ENCODE results near the gene SPOPL.

Gene SPOPL

DNA sequence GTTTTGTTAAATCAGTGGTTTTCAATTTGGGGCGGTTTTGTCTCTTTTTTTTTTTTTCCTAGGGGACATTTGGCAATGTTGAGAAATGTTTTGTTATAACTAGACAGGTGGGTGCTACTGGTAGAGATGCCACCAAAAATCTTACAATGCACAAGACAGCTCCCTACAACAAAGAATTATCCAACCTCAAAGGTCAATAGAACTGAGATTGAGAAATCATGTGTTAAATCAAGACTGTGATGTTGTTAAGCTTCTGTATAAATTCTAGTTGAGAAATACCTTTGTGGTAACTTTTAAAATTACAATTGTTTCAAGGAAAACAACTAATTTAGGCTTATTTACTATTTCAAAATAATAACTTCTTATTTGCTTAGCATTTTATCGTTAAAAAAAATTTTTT lies 9.4 kb upstream of the SPOPL start:
- DNase-seq (ENCODE audit: low read depth, low spot score) = no peak

DNA sequence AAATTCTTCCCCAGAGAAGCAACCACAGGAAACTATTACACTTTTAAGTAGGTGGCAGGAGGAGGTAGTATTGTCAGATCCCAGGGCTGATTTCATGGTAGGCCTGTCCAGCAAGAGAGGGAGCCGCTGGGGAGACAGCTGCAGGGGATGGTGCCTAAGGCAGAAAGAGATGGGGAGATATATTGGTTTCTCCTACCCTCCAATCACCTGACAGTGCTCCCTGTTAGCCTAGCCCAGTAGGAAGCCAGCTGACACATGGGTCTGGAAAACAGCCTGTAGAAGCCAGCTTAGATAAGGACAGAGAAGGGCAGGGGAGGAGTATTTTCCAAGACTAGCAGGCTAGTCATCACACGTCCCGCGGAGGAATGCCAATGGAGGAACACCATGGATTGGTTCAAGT lies 8.2 kb upstream of the SPOPL start:
- no peak for DNase-seq (ENCODE audit: low read depth, low spot score)
- no peak overlapping the region for H3K27ac ChIP-seq

More for the DNA sequence above, 9.4 kb upstream of the SPOPL start:
- H3K27ac ChIP-seq = no peak overlapping the region

- DNase-seq (ENCODE audit: low read depth, low spot score) = no peak
- H3K27ac ChIP-seq = no peak overlapping the region
These were observed 7.2 kb upstream of the SPOPL start for GRCh38 chr2:138494265-138494966.

- DNase-seq (ENCODE audit: low read depth, low spot score) = no peak
- no peak overlapping the region for H3K27ac ChIP-seq
These were observed 6.2 kb upstream of the SPOPL start for GRCh38 chr2:138495384-138495783.

GRCh38 chr2:138496096-138496651 lies 5.4 kb upstream of the SPOPL start:
- no peak for DNase-seq (ENCODE audit: low read depth, low spot score)
- H3K27ac ChIP-seq = no peak overlapping the region

GRCh38 chr2:138497294-138497693 lies 4.3 kb upstream of the SPOPL start:
- no peak overlapping the region for H3K27ac ChIP-seq
- no peak for DNase-seq (ENCODE audit: low read depth, low spot score)

- DNase-seq (ENCODE audit: low read depth, low spot score) = no peak
These were observed 1.9 kb upstream of the SPOPL start for GRCh38 chr2:138499684-138500083.

DNA sequence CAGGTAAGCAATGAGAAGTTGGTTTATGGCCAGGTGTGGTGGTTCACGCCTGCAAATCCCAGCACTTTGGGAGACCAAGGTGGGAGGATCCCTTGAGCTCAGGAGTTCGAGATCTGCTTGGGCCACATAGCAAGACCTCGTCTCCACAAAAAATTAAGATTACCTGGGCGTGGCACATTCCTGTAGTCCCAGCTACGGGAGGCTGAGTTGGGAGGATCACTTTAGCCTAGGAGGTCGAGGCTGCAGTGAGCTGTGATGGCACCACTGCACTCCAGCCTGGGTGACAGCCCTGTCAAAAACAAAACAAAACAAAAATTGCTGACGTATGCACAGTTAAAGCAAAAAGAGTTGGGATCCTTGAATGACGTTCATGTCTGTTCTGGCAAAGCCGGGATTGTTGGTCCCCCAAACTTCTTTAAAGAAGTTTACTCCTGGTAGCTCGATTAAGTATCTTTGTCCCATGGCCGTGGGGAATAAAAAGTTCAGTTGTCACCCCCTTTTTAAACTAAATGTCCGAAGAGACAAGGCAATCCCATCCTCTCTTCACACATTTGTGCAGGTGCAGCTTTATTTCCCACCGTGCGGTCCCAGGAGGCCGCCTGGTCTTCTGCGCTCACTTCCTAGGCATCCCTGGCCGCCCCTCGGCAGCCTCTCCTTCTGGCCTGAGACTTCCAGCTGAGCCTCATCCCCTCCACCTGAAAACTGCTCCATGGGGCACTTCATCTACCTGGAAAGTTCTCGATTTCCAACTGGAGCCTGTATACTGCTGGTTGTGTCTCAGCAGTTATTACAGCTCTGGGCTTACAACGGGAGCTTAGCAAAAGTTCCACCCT lies 762 bp upstream of the SPOPL start:
- peak overlapping the region; percentile 82 for H3K27ac ChIP-seq
- no peak for DNase-seq (ENCODE audit: low read depth, low spot score)

More at GRCh38 chr2:138499684-138500083, 1.9 kb upstream of the SPOPL start:
- no peak overlapping the region for H3K27ac ChIP-seq

DNA sequence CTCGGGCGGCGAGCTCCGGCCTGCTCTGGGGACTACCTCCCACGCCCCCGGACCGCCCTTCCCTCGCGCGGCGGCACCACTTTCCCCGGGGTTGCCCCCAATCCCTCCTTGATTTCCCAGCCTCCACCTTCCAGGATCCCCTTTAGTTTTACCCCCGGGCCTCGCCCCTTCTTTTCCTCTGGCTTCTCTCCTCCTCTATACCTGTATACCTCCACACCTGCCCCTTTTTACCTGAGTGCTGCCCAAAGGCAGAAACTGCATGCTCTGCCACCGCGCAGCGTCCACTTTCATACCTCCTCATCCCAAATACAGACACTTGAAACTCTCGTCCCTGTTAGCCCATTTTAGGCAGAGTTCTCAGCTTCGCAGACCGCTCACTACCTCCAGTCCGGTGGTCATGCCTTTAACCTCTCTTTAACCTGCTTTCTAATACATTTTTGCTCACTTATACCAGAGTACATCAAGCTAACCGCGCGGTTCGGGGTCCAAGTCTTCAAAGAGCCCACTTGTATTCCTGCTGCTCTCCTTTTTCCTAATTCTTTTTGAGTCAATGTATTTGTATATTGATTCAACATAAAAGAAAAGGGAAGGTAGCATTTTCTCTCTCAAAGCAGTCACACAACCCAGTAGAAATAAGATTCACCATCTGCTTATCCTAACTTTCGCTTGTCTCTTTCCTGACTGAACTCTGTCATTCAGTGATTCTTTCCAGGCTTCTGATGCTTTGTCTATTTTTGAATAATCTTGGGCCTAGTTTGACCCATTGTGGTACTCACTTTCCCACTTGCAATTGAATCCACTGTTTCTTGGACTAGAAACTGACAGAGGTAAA lies 901 bp downstream of the SPOPL start:
- H3K27ac ChIP-seq = peak overlapping the region; percentile 82
- DNase-seq (ENCODE audit: low read depth, low spot score) = no peak

- DNase-seq (ENCODE audit: low read depth, low spot score) = no peak
- H3K27ac ChIP-seq = peak overlapping the region; percentile 82
These were observed 1.5 kb downstream of the SPOPL start for GRCh38 chr2:138503087-138503442.

- DNase-seq (ENCODE audit: low read depth, low spot score) = no peak
- H3K27ac ChIP-seq = peak overlapping the region; percentile 82
These were observed 2.1 kb downstream of the SPOPL start for GRCh38 chr2:138503652-138504051.

- peak overlapping the region; percentile 82 for H3K27ac ChIP-seq
- DNase-seq (ENCODE audit: low read depth, low spot score) = no peak
These were observed 2.5 kb downstream of the SPOPL start for GRCh38 chr2:138504092-138504491.

DNA sequence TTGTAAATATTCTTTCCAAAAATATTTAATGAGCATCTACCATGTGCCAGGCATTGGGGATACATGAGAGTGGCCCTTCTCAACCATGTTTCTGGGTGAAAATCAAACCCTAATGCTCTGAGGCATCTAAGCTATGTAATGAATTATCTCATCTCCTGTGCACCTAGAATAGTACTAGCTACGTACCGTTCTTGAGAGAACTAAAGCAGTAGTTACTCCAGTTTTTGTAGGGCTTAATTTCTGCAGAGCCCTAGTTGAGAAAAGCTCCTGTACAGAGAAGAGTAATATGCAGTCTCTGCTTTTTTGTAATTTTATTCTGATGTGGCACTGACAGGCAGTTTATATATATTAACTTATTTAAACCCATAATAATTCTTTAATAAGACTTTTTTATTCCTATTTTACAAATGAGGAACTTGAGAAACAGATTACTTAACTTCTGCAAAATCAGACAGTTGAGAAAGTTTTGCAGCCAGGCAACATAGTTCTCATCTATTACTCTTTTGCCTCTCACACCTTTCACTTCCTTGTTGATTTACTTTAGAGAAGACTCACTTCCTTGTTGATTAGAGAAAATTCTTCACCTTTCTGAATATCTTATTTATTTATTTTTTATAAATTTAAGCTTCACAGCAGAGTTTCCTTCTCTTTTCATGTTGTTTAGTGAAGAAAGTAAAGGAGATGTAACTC lies 3.1 kb downstream of the SPOPL start:
- no peak for DNase-seq (ENCODE audit: low read depth, low spot score)
- H3K27ac ChIP-seq = no peak overlapping the region

DNA sequence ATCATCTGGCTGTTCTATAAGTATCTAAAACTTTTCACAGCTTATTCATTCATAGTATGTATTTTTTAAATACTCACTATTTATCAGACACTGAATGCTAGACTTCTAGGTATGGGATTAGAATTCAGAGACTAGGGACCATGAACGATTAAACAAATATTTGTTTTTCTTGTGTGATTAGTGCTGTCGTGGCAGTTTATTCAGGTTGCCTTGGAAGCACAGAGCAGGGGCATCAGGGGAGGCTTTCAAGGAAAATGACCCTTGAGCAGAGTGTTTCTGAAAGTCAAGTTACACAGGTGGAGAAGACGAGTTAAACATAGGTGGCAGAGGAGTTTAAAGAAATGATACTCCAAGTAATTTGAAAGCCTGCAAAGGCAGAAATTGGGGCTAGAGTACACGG lies 5.7 kb downstream of the SPOPL start:
- no peak for DNase-seq (ENCODE audit: low read depth, low spot score)
- H3K27ac ChIP-seq = no peak overlapping the region

DNA sequence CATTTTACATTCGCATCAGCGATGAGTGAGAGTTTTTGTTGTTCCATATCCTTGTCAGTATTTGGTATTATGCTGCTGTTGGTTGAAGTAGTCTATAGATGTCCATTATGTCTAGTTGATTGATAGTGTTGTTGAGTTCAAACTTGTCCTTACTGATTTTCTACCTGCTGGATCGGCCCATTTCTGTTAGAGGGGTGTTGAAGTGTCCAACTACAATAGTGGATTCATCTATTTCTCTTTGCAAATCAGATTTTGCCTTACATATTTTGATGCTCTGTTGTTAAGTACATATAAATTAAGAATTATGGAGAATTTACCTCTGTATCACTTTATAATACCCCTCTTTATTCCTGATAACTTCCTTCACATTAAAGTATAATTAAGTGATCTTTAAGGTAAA lies 8.7 kb downstream of the SPOPL start:
- DNase-seq (ENCODE audit: low read depth, low spot score) = no peak

DNA sequence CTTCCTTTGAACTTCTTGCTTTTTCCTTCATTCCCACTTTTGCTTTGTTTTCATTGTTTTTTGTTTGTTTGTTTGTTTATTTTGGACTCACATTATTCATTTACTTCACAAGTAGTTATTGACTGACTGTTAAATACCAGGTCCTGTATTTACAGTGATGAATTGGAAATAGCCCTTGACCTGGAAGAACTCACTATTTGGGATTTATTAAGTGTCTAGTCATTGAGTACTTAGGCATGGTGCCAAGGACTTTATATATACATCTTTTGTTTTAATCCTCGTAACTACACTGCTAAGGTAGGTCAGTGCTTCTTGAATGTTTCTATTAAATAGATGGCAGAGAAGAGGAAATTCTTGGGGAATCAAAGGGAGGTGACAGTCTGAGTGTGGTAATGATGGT lies 11.1 kb downstream of the SPOPL start:
- H3K27ac ChIP-seq = peak overlapping the region; percentile 2

More for the DNA sequence above, 8.7 kb downstream of the SPOPL start:
- H3K27ac ChIP-seq = no peak overlapping the region

GRCh38 chr2:138514173-138514572 lies 12.6 kb downstream of the SPOPL start:
- H3K27ac ChIP-seq = no peak overlapping the region
- DNase-seq (ENCODE audit: low read depth, low spot score) = no peak

More for the DNA sequence above, 11.1 kb downstream of the SPOPL start:
- DNase-seq (ENCODE audit: low read depth, low spot score) = no peak

DNA sequence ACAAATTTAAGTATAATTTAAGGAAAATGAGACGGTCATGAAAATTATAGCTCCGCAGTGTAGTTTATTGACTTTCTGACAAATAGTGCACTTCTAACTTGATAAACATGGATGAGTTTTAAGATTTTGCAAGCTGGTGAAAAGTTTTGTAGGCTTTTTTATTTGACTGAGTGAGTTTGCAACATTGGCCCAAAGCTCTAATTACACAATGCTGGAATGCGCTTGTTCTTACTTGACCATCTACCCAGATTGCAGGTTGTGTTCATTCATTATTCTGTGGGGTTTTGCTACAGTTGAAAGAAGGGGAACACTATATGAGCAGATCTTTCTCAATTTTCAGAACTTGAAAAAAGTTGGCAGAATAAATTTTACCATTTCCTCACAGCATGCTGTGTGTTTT lies 13.5 kb downstream of the SPOPL start:
- H3K27ac ChIP-seq = no peak overlapping the region
- DNase-seq (ENCODE audit: low read depth, low spot score) = no peak

DNA sequence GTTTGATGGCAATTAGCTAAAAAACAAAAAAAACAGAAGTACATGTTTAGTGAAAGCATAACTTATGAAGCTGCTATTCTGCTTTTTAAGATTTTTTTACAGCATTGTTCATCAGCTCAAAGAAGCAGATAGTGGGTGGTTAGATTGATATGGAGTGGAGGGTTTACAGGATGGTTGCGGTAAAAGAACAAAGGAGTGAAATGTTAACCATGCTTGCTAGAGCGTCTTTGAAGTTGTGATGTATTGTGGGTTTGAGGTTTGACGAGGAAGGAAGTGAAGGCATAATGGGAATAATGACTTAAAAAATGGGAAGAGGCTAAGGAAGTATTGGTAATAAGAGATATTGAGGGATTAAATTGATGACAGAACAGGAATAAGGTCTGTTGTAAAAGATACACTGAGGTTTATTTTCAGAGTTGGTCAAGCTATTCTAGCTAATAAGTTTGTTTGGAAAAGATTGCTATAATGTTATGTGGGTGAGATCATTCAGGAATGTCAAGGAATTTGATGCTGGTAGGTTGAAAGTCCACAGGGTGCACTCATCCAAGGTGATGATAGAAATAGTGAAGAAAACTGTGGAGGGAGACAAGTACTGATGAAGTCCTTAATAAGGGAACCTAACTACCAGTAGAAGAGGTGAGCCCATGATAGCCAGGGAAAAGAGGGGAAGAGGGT lies 14.6 kb downstream of the SPOPL start:
- H3K27ac ChIP-seq = no peak overlapping the region
- no peak for DNase-seq (ENCODE audit: low read depth, low spot score)
